Brain pericyte (primary cell): ENCODE results near the gene IL6ST.
"Not testable (repeated sequence)": the region's sequence is repeated elsewhere in the genome, so short reads cannot be mapped to it uniquely, and the experiment has no call there.

Experiments used
- DNase-seq: peaks from one replicate; pipeline ENCODE4 v3.0.0-alpha.2; 2012; ENCODE audit warnings: low read depth, low spot score

The IL6ST gene

GRCh38 chr5:56004874-56005273 is 10.1 kb upstream of the IL6ST start:
- no peak for DNase-seq

GRCh38 chr5:56003679-56004078 is 8.9 kb upstream of the IL6ST start:
- DNase-seq, result no peak

- no peak for DNase-seq
Observed at GRCh38 chr5:56003179-56003578, 8.4 kb upstream of the IL6ST start.

GRCh38 chr5:56002303-56002702 is 7.5 kb upstream of the IL6ST start:
- no peak for DNase-seq

GRCh38 chr5:56000221-56000620 is 5.5 kb upstream of the IL6ST start:
- not testable (repeated sequence) for DNase-seq

- DNase-seq, result no peak
Observed at GRCh38 chr5:55998966-55999365, 4.2 kb upstream of the IL6ST start.

GRCh38 chr5:55997742-55998351 is 3.1 kb upstream of the IL6ST start:
- no peak for DNase-seq

- DNase-seq, result peak; percentile 84
Observed at GRCh38 chr5:55994998-55995914, 493 bp upstream of the IL6ST start.

GRCh38 chr5:55993731-55994494 is 850 bp downstream of the IL6ST start:
- no peak for DNase-seq

GRCh38 chr5:55993013-55993412 is 1.8 kb downstream of the IL6ST start:
- no peak for DNase-seq

GRCh38 chr5:55991768-55992486 is 2.8 kb downstream of the IL6ST start:
- DNase-seq, result no peak

- not testable (repeated sequence) for DNase-seq
Observed at GRCh38 chr5:55990895-55991294, 3.9 kb downstream of the IL6ST start.

GRCh38 chr5:55989860-55990259 is 4.9 kb downstream of the IL6ST start:
- no peak for DNase-seq

- DNase-seq, result no peak
Observed at GRCh38 chr5:55988979-55989638, 5.7 kb downstream of the IL6ST start.

- DNase-seq, result not testable (repeated sequence)
Observed at GRCh38 chr5:55988428-55988827, 6.3 kb downstream of the IL6ST start.

- no peak for DNase-seq
Observed at GRCh38 chr5:55986931-55987330, 7.8 kb downstream of the IL6ST start.

- DNase-seq, result no peak
Observed at GRCh38 chr5:55985181-55985580, 9.6 kb downstream of the IL6ST start.

- DNase-seq, result no peak
Observed at GRCh38 chr5:55983986-55984385, 10.8 kb downstream of the IL6ST start.

- no peak for DNase-seq
Observed at GRCh38 chr5:55982957-55983381, 11.8 kb downstream of the IL6ST start.

- DNase-seq, result no peak
Observed at GRCh38 chr5:55973296-55973695, 21.5 kb downstream of the IL6ST start.

GRCh38 chr5:55969956-55970355 is 24.8 kb downstream of the IL6ST start:
- no peak for DNase-seq
